Tibial nerve (tissue), 4 donors: ENCODE data around the gene AUTS2.

Experiments
- EP300 ChIP-seq, 2 donors: sonication (generic); formaldehyde crosslinking; IDR thresholded peaks; one replicate each; pipeline ENCODE4 v1.6.1; 2017; ENCODE audit warnings: antibody characterized with exemption in 2 of 2, mild to moderate bottlenecking in 1 of 2
- POLR2A ChIP-seq, 2 donors: fragments of 450-650 bp; IDR thresholded peaks; one replicate each; pipeline ENCODE4 v1.6.1; 2017; ENCODE audit warnings: antibody characterized with exemption in 2 of 2, mild to moderate bottlenecking in 2 of 2, moderate library complexity in 2 of 2
- TF ChIP-seq, protein P1 (sequence below), 5 experiments: fragments of 200-600 bp in 3 of 5; fragments of 450-650 bp in 2 of 5; sonication (generic) in 3 of 5; IDR thresholded peaks; one replicate each; pipeline ENCODE4 v1.5.1; 2016 to 2019; ENCODE audit warnings: antibody characterized with exemption in 5 of 5, mild to moderate bottlenecking in 3 of 5, moderate library complexity in 2 of 5

DNA sequence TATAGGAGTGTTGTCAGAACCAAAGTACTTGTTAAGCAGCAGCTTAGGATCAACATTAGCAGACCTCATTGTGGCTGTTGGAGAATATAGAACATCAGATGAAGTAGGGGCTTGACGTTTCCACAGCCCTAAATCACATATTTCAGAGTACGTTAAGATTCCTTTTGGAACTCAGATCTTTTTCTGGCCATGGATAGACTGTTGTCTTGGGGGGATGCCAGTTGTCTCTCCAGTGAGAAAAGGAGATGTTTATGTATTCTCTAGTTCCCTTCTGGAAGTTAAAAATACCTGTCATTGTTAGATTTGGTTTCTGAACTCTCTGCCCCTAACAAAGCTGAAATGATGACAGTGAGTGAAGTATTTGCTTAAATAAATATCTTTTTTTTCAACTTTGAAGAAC lies 191.3 kb downstream of the AUTS2 start:
- TF ChIP-seq, protein P1, sequence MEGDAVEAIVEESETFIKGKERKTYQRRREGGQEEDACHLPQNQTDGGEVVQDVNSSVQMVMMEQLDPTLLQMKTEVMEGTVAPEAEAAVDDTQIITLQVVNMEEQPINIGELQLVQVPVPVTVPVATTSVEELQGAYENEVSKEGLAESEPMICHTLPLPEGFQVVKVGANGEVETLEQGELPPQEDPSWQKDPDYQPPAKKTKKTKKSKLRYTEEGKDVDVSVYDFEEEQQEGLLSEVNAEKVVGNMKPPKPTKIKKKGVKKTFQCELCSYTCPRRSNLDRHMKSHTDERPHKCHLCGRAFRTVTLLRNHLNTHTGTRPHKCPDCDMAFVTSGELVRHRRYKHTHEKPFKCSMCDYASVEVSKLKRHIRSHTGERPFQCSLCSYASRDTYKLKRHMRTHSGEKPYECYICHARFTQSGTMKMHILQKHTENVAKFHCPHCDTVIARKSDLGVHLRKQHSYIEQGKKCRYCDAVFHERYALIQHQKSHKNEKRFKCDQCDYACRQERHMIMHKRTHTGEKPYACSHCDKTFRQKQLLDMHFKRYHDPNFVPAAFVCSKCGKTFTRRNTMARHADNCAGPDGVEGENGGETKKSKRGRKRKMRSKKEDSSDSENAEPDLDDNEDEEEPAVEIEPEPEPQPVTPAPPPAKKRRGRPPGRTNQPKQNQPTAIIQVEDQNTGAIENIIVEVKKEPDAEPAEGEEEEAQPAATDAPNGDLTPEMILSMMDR (IDR thresholded peaks at IDR 0.05) = no peak
- TF ChIP-seq POLR2A (IDR thresholded peaks at IDR 0.05) (no peak), EP300 (IDR thresholded peaks at IDR 0.05) (no peak)
